Transverse colon (tissue), 1 donor: ENCODE results near the gene SMARCD3.

Experiments
- EP300 ChIP-seq: sonication (generic); formaldehyde crosslinking; IDR thresholded peaks from one replicate; pipeline ENCODE4 v1.6.1; 2017; ENCODE audit warnings: antibody characterized with exemption, low read depth
- POLR2A ChIP-seq: fragments of 450-650 bp; IDR thresholded peaks from one replicate; pipeline ENCODE4 v1.6.1; 2016; ENCODE audit warnings: antibody characterized with exemption, mild to moderate bottlenecking, moderate library complexity

GRCh38 chr7:151238190-151238810, 10.2 kb downstream of the SMARCD3 start:
- TF ChIP-seq POLR2A (no peak), EP300 (no peak)
